Lower lobe of right lung (tissue), 2 donors: ENCODE data around the gene RFESD. TPM values are rescaled to one million over a fixed set of nuclear protein-coding genes. Genes with fewer than 3 reads are reported as not detected.
"Not testable (repeated sequence)": the region's sequence is repeated elsewhere in the genome, so short reads cannot be mapped to it uniquely, and the experiment has no call there.

Experiments used
- ATAC-seq, 2 donors: fragments of 200-7000 bp; cut with Tn5 transposase; one replicate each; pipeline ENCODE4 v1.9.1; 2020 to 2022; ENCODE audit warnings: mild to moderate bottlenecking in 2 of 2, moderate library complexity in 2 of 2
- DNase-seq: peaks from one replicate; pipeline ENCODE4 v3.0.0-alpha.2; 2020
- H3K27ac ChIP-seq: fragments of 200-600 bp; one replicate; pipeline ENCODE4 v1.8.0; 2022
- H3K27me3 ChIP-seq: fragments of 200-600 bp; one replicate; pipeline ENCODE4 v1.8.0; 2022; ENCODE audit warnings: low read depth
- H3K36me3 ChIP-seq: fragments of 200-600 bp; one replicate; pipeline ENCODE4 v1.8.0; 2022; ENCODE audit warnings: mild to moderate bottlenecking
- H3K4me1 ChIP-seq: fragments of 200-600 bp; one replicate; pipeline ENCODE4 v1.8.0; 2022
- H3K4me3 ChIP-seq: fragments of 200-600 bp; one replicate; pipeline ENCODE4 v1.8.0; 2022; ENCODE audit warnings: mild to moderate bottlenecking
- H3K9me3 ChIP-seq: fragments of 200-600 bp; one replicate; pipeline ENCODE4 v1.8.0; 2022
- CTCF ChIP-seq: fragments of 200-600 bp; IDR thresholded peaks from one replicate; pipeline ENCODE4 v1.8.0; 2022; ENCODE audit warnings: antibody characterized with exemption, mild to moderate bottlenecking
- intact Hi-C: fragments of 100-400 bp; cut with DNase I; formaldehyde crosslinking; loops from one replicate; pipeline ENCODE4 v1.11.0; 2022
- total RNA-seq: library from RNA; stranded (reverse); fragmentation: NEBNext Ultra II Directional; extraction: Animal tissue kit (Norgen Biotek cat#: 25700); gene quantifications from one replicate; pipeline ENCODE4 v1.2.1, GENCODE V29; 2021
- donor health status: DM: no; HTN: yes; CAD: no; lungs with severe emphysema.

RFESD gene
- total RNA-seq, 1 donor from 2014 or later, result 1.7 TPM

GRCh38 chr5:95704150-95704549, 57.6 kb downstream of the RFESD start:
- Histone ChIP-seq H3K4me1 (no peaks in the 10 kb centered on the region), H3K4me3 (no peak overlapping the region), H3K9me3 (no peaks in the 10 kb centered on the region), H3K36me3 (no peaks in the 10 kb centered on the region), H3K27ac (no peak overlapping the region), H3K27me3 (no peaks in the 10 kb centered on the region)
- ATAC-seq (no peak), DNase-seq (no peak)
- no peak for TF ChIP-seq CTCF
- intact Hi-C loops, result no loop called here

- H3K36me3 ChIP-seq, ATAC-seq, H3K9me3 ChIP-seq, H3K27ac ChIP-seq, H3K27me3 ChIP-seq, H3K4me3 ChIP-seq, H3K4me1 ChIP-seq, DNase-seq, intact Hi-C loops: not testable (repeated sequence)
These were observed 59.6 kb downstream of the RFESD start for GRCh38 chr5:95706196-95706595.

- no peak overlapping the region for H3K4me3 ChIP-seq
- ATAC-seq (no peak), DNase-seq (no peak)
- no peaks in the 10 kb centered on the region for H3K36me3 ChIP-seq
- H3K27me3 ChIP-seq, result no peaks in the 10 kb centered on the region
- intact Hi-C loops, result no loop called here
- H3K9me3 ChIP-seq, result no peaks in the 10 kb centered on the region
- no peak for TF ChIP-seq CTCF
- no peak overlapping the region for H3K27ac ChIP-seq
- H3K4me1 ChIP-seq, result no peaks in the 10 kb centered on the region
These were observed 60.5 kb downstream of the RFESD start for GRCh38 chr5:95707055-95707454.

Other genes with a start within 250 kb of the RFESD start
- 68.7 TPM for gene SKIC3, start 91.8 kb upstream of the RFESD start, total RNA-seq
- 5.6 TPM for gene ARSK, start 91.7 kb upstream of the RFESD start, total RNA-seq
- 0.18 TPM for gene GPR150, start 26.7 kb upstream of the RFESD start, total RNA-seq
- not detected for gene SPATA9, start 36.2 kb downstream of the RFESD start, total RNA-seq
- gene RHOBTB3, start 84.6 kb downstream of the RFESD start, total RNA-seq, result 51.7 TPM
- 115 TPM for gene GLRX, start 175.9 kb downstream of the RFESD start, total RNA-seq